ENCODE measurements around the gene ETHE1.
"Not testable (repeated sequence)": the region's sequence is repeated elsewhere in the genome, so short reads cannot be mapped to it uniquely, and the experiment has no call there.

DNA sequence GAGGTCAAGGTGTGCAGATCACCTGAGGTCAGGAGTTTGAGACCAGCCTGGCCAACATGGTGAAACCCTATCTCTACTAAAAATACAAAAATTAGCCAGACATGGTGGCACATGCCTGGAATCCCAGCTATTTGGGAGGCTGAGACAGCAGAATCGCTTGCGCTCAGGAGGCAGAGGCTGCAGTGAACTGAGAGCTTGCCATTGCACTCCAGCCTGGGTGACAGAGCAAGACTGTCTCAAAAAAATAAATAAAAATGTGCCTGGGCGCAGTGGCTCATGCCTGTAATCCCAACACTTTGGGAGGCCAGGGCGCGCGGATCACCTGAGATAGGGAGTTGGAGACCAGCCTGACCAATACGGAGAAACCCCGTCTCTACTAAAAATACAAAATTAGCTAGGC, 3.3 kb downstream of the ETHE1 start:
- TF ChIP-seq, protein P1, sequence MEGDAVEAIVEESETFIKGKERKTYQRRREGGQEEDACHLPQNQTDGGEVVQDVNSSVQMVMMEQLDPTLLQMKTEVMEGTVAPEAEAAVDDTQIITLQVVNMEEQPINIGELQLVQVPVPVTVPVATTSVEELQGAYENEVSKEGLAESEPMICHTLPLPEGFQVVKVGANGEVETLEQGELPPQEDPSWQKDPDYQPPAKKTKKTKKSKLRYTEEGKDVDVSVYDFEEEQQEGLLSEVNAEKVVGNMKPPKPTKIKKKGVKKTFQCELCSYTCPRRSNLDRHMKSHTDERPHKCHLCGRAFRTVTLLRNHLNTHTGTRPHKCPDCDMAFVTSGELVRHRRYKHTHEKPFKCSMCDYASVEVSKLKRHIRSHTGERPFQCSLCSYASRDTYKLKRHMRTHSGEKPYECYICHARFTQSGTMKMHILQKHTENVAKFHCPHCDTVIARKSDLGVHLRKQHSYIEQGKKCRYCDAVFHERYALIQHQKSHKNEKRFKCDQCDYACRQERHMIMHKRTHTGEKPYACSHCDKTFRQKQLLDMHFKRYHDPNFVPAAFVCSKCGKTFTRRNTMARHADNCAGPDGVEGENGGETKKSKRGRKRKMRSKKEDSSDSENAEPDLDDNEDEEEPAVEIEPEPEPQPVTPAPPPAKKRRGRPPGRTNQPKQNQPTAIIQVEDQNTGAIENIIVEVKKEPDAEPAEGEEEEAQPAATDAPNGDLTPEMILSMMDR (IDR thresholded peaks at IDR 0.05), result not testable (repeated sequence)
- not testable (repeated sequence) for TF ChIP-seq ZFX (IDR thresholded peaks at IDR 0.05; ENCODE audit: borderline replicate concordance)

All from 22Rv1 (cell line).